Right renal cortex interstitium (tissue), 3 donors: ENCODE results near the gene MALL. TPM values are rescaled to one million over a fixed set of nuclear protein-coding genes. Genes with fewer than 3 reads are reported as not detected.
"Not testable (repeated sequence)": the region's sequence is repeated elsewhere in the genome, so short reads cannot be mapped to it uniquely, and the experiment has no call there.

Source experiments
- DNase-seq, 3 donors: peaks; one replicate each; pipeline ENCODE4 v3.0.0-alpha.2; 2013; ENCODE audit warnings: low read depth in 3 of 3, low spot score in 2 of 3
- polyA plus RNA-seq, 3 donors: library from polyadenylated mRNA; unstranded; fragments of 120-200 nt; gene quantifications; one replicate each; pipeline ENCODE4 v1.2.1, GENCODE V29; 2013; ENCODE audit not compliant: insufficient read length in 3 of 3

The MALL gene
- polyA plus RNA-seq, 3 donors = 14.2 to 15.5 (median 14.9) TPM

DNA sequence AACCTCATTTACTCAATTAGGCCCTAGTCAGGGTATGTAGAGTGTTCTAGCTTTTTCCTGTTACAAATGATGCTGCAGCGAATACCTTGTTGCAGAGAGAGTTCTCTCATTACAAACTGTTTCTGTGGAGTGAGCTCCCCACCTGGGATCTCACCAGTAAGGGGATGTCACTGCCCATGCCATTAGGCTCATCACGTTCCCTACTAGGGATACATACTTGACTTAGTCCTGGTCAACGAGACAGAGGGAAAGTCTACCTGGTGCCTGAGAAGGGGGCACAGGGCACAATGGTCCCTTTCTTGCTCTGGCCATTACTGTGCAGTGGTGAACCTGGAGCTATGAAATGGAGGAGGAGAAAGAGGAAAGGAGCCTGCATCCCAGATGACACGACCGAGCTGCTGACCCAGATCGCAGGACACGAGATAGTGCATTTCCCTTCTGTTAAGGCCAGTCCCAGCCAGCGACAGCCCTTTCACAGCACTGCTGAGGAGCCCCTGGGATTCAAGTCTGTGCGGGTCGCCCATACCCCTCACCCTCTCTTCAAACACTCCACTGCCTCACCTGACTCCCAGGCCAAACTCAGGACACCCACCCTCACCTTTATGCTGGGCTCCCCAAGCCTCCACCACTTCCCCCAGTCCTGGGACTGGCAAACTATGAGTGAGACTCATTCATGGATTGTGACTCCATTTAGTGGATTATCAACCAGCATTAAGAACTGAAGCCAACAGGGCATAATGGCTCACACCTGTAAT lies 16.0 kb downstream of the MALL start:
- DNase-seq = no peak

DNA sequence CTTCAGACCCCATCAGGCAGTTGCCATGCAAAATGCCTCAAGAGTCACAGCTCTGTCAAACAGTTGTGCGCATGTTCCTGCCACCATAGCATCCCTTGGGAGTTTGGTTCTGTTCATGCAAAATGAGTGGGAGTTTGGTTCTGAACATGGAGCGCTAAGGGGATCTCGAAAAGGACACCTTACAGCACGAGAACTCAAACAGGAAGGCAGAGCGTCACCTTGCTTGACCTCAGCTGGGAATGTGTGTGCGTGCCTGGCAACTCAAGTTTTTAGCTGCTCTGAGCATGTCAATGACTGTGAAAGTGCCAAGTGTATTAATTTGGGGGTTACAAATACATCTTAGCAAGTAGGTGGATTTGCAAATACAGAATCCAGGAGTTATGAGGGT lies 16.6 kb downstream of the MALL start:
- DNase-seq = no peak

DNA sequence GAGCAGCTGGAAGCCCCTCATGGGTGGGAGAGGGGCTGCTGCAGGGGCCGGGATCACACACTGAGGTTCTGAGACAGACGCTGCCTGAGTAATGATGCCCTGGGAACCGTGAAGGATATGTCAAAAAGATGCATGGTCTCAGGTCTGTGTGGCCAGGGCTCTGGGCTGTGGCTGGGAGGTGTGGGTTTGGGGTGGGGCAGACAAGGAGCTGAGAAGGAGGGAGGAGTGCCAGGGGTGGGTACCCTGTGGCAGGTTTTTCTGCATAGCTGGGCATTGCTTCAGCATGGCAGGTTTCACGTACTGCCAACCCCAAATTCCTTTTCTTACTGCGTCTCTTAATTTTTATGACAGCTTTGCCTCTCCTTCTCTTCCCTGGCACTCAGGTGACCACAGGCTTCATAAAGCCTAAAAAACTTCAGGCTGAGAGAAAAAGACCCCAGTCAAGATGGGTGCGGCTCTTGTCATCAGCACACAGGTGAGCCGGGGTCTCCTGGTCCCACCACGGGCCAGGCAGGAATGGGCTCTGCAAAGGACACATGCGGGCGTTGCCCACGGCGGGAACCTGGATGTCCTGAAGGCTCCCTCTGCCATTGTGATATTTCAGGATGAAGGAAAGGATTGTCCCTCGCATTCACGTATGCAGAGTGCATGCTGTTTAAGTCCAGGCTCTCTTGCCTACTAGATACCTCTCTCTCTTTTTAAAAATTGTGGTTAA lies 18.0 kb downstream of the MALL start:
- no peak for DNase-seq

DNA sequence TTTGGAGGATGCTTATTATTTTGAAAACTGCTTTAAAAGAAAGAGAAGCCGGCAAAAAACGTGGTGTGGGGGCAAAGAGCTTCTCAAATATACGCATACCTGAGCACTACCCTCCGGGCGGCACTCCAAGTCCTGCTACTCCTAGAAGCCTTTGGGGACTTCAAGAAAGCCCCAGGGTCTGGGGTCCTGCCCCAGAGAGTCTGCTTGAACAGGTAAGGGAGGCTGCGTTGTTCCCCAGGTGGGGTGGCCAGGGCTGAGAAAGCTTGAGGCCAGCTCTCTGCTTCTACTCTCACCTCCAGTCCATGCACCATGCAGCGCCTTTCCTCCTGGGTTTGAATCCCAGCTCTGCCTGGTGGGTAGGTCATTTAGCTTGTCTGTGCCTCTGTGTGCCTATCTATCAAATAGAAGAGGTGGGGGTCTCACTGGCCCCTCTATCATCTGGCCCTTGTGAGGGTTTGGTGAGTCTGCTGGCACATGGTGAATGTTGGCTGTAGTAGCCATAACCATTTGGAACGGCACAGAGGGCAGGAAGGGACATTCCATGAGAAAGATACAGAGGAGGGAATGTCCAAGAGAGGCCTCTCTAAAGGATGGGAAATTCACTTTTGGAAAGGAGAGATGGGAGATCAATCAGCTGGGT lies 19.5 kb downstream of the MALL start:
- no peak for DNase-seq

DNA sequence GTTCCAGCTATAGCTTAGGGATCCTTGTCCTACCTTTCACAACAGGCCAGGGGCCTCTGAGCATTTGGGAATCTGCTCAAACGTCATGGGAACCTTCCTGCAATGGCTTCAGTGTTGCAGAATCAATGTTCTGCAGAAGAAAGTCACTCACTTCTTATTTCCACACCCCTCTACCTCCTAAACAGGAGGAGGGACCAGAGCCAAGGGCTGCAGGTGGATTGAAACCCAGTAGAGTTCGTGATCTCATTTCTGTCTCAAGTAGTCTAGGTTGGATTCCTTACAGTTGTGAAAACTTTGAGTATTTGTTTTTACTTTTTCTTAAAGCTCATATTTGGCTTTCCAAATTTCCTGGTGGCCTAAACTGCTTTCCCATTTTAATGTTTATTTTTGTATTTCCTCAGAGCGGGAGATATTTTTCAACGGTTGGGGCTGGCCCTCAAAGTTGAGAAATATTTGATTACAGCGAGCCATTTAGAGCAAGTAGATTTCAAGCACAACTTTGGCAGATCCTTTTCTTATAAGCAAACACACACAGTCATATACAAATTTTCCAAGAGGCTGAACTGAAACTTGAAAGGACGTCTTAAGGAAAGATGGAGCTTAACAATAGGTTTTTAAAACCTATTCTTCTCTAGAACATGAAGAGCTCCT lies 20.6 kb downstream of the MALL start:
- DNase-seq = not testable (repeated sequence)

DNA sequence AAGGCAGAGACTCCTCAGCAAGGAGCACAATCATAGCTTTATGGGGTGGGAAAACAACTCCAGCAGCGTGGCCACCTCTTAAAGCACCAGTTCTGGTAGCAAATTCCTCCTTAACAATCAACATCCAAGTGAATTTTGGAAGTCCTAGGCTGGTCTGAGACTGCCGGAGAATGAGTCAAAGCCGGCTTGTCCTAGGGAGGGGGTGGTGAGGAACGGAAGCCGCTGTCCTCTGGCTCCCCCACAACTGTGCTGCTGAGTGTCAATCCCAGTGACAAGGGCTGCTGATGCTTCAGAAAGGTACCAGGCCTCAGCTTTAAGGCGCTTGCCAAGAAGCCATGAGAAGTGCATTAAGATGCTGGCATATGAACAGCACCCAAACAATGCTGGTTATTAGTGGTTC lies 21.7 kb downstream of the MALL start:
- DNase-seq = not testable (repeated sequence)

DNA sequence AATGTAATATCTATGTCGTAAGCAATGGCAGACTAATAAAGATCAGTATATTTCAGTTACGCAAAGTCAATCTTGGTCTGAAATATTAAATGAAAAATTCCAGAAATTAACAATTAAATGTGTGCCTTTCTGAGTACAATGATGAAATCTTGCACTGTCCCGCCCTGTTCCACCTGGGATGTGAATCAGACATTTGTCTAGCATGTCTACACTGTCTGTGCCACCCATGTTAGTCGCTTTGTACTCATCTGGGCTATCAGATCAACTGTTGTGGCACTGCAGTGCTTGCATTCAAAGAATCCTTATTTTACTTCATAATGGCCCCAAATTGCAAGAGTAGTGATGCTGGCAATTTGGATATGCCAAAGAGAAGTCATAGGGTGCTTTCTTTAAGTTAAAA lies 25.5 kb downstream of the MALL start:
- DNase-seq = not testable (repeated sequence)

DNA sequence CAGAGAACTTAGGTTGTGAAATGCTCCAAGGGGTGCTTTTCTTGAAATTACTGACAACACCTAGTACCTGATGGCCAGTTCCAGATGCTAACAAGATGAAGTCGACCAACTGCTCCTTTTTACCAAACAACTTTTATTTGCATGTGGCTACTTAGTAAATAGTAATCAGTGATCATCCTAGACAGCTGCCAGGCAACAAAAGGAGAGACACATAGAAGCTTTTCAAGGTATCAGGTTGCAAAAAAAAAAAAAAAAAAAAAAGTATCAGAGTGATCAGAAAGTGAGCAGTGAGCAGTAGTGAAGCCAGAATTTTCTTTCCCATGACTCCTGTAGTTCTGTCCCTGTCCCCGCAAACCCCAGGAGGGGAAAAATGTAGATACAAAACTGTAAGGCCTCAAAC lies 31.9 kb downstream of the MALL start:
- not testable (repeated sequence) for DNase-seq

DNA sequence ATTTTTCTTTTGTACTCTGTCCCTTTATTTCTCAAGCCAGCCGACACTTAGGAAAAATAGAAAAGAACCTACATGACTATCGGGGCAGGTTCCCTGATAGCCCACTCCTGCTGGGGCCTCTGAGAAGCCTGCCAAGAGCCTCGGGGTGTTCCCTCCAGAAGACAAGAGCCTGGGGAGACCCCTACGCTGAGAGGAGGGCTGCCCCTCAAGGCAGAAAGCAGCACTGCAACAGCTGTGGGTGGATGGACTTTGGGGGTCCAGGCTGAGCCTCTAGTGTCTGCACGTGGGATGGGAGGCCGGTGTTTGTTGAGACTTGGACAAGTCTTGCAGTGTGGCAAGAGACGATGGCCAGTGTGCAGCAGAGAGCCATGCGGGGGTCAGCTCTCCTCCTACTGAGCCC lies 32.5 kb downstream of the MALL start:
- not testable (repeated sequence) for DNase-seq

DNA sequence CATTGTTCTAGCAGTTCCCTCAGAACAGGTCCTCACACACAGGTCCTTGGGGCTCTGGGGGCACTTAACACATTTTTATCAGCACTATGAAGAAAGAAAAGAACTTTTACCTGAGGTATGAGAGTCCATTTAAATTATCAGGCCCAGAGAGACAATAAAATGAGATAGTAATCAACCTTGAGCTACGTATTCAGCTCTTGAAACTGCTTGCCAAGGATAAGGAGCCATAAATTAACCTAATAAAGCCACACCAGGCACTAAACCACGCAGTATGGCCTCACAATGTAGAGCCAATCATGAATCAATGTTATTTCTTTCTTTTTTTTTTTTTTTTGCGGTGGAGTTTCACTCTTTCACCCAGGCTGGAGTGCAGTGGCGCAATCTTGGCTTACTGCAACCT lies 37.5 kb downstream of the MALL start:
- DNase-seq = not testable (repeated sequence)

DNA sequence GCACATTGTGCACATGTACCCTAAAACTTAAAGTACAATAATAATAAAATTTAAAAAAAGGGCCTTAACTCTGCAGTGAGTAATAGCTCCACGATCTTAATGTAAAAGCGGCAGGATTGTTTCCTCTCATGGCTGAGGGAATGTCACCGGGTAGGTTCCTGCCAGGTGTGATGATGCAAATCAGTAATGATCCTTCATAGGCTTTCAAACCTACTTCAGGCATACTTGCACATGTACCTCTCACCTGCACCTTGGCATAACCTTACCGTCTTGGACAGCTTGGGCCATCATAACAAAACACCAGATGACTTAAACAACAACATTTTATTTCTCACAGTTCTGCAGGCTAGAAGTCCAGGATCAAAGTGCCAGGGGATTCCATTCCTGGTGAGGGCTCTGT lies 39.7 kb downstream of the MALL start:
- not testable (repeated sequence) for DNase-seq

DNA sequence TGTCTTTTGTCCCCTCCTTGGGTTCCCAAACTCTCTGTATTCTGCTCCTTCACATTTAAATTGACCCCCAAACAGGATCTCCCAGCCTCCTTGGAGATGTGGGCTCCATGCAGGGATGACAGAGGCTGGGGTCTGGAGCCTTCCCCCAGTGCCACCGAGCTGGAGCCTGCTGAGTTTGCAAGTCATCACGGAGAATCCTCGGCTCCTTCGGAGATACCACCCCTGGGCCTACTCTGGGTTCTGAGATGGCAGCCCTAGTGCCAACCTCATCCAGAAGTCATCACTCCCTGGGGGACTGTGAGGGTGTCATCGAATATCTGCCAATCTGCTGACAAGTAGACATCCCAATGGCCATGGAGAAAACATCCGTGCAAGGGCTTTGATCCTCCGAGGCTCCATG lies 45.8 kb downstream of the MALL start:
- not testable (repeated sequence) for DNase-seq

DNA sequence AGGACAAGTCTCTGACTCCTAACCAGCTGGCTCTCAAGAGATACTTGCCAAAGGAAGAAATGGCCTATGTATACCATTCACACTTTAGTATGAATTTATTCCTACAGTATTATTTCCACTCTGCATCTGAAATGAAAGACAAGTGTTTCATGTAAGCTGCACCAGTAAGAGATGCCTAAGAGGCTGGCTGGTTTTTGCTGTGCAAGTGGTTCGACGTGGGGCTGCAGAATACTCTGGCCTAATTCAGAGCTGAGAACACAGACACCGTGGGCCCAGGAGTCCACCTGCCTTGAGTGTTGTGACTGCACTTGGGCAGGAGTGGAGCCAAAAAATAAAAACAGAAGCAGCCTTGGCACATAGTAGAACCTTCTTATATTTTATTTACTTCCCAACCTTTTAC lies 47.5 kb downstream of the MALL start:
- DNase-seq = not testable (repeated sequence)

DNA sequence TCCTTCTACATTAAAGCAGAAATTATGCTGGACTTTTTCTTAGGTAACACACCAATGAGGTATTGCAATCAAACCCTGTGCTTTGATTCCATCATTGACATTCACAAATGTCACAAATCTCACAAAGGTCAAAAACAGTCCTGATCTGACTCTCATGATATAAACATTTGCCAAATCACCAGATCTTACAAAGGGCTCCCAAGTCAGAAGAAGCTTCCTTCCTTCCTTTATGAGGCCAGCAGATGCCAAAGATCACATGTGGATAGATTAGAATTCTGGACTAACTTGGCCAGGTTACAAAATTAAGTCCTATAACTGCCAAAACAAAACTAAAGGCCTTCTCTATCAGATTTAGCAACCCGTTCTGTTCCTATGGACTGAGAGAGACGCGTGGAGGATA lies 53.3 kb downstream of the MALL start:
- not testable (repeated sequence) for DNase-seq

DNA sequence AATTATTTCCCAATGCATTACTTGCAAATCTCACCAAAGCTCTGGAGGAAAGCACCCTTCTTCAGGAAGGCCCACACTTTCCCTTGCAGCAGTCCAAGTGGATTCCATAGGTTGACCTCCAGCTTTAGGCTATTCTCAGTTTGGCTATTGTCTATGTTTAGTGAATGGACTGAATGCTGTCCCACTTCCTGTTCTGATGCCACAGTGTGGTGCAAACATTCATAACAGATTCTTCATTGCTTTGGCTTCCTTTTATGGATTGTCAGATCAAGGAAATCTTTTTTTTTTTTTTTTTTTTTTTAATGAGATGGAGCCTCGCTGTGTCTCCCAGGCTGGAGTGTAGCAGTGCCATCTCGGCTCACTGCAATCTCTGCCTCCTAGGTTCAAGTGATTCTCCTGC lies 55.1 kb downstream of the MALL start:
- not testable (repeated sequence) for DNase-seq

DNA sequence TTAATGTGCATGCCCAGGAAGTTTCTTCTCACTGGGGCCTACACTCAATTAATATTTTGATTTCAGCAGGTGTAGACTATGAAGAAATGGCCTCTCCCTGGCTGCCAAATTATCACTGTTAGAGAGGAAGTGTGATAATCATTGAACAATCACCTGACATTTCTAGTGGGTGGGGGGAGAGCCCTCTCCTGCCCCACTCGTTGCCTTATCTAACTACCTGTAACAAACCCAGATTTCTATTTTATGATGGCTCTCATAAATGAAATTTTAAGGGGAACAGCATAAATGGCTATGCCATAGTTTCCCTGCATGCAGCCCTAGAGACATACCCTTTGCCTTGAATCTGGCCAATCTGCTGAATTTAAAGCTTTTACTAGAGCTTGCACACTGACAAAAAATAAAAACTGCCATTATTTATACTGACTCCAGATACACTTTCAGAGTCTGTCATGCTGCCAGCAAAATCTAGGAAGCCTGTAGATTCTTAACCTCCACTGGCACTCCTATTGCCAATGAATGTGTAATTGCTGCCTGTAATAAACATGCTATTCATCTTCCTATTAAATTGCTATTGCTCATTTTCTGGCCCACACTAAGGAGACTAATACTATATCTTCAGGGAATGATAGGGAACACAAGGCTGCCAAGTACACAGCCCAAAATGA lies 55.8 kb downstream of the MALL start:
- not testable (repeated sequence) for DNase-seq

DNA sequence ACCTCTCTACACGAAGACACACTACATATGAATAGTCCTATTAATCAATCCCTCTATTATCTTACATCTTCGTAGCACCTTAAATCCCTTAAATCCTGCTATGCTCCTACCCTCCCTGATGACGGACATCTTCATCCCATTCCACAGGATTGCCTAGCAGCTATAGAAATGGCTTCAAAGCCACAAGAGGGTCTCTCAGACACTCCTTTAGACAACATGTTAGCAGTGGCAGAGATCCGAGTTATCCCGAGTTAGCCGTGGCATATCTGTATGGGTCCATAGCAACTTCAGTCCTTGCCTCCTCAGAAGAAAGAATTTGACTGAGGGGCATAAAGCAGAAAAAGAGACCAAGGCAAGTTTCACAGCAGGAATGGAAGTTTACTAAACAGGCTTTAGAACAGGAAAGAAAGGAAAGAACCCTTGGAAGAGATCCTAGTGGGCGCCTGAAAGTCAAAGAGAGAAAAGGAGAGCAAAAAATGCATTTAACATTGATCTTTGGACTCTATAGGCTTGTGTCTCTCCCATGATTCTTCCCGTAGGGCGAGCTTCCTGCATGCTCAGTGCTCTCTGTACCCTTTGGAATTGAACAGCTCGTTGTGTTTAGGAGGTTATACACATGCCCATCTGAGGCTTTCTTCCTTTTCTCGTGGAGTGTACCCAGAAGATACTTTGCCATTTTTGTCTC lies 56.5 kb downstream of the MALL start:
- DNase-seq = not testable (repeated sequence)

DNA sequence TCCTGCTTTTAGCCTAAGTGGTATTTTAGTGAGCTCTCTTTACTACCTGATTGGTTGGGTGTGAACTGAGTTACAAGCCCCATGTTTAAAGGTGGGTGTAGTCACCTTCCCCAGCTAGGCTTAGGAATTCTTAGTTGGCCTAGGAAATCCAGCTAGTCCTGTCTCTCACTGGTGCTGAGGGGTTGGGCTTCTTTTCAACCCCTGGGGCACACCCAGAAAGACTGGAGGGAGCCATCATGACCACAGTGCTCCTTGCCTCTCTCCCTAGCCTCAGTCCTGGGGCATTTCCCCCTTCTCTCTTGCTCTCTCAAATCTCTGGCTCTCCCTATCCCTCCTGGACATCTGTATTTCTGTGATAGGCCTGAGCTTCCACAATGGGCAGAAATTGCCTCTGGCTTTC lies 57.6 kb downstream of the MALL start:
- DNase-seq = not testable (repeated sequence)

DNA sequence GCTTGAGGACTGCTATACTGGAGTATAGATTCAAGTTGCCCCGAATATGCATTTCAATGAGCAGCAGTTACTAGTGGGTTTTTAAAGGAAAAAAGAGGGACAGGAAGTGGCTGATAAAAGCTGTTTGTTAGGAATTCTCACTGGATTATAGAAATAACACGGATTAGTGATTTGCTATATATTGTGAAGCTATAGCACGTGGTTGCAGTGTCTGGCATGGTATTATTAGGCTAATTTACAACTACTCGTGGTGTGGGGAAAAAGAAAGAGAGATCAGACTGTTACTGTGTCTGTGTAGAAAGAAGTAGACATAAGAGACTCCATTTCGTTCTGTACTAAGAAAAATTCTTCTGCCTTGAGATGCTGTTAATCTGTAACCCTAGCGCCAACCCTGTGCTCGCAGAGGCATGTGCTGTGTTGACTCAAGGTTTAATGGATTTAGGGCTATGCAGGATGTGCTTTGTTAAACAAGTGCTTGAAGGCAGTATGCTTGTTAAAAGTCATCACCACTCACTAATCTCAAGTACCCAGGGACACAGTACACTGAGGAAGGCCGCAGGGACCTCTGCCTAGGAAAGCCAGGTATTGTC lies 59.7 kb downstream of the MALL start:
- DNase-seq = not testable (repeated sequence)
